KMS-11 (cell line): ENCODE data around the gene SUGCT.
"Not testable (repeated sequence)": the region's sequence is repeated elsewhere in the genome, so short reads cannot be mapped to it uniquely, and the experiment has no call there.

Experiments used
- H2AFZ ChIP-seq: fragments of 200-600 bp; sonication (generic); 2 replicates; pipeline ENCODE4 v1.6.1; 2016; ENCODE audit warnings: antibody characterized with exemption, mixed run types, low read depth
- H3K27ac ChIP-seq: fragments of 200-600 bp; sonication (generic); 2 replicates; pipeline ENCODE4 v1.6.1; 2016; ENCODE audit warnings: mild to moderate bottlenecking, mixed run types
- H3K27me3 ChIP-seq: fragments of 200-600 bp; sonication (generic); 2 replicates; pipeline ENCODE4 v1.6.1; 2017; ENCODE audit warnings: mild to moderate bottlenecking, low read depth, mixed run types, moderate library complexity; ENCODE audit not compliant: insufficient read depth
- H3K36me3 ChIP-seq: fragments of 200-600 bp; sonication (generic); 2 replicates; pipeline ENCODE4 v1.6.1; 2017; ENCODE audit warnings: mild to moderate bottlenecking, mixed run types; ENCODE audit not compliant: insufficient read depth
- H3K4me1 ChIP-seq: fragments of 200-600 bp; sonication (generic); 2 replicates; pipeline ENCODE4 v1.6.1; 2016; ENCODE audit warnings: mild to moderate bottlenecking, low read depth, mixed run types; ENCODE audit not compliant: poor library complexity, severe bottlenecking
- H3K4me2 ChIP-seq: fragments of 200-600 bp; sonication (generic); 2 replicates; pipeline ENCODE4 v1.7.0; 2016; ENCODE audit warnings: mild to moderate bottlenecking, mixed run types
- H3K4me3 ChIP-seq: fragments of 200-600 bp; sonication (generic); IDR thresholded peaks from 2 replicates; pipeline ENCODE4 v1.6.1; 2017; ENCODE audit warnings: low read depth, low read length, mixed read lengths; ENCODE audit not compliant: insufficient read depth
- H3K79me2 ChIP-seq: fragments of 200-600 bp; sonication (generic); 2 replicates; pipeline ENCODE4 v1.6.1; 2016; ENCODE audit warnings: low read depth, mixed run types; ENCODE audit not compliant: insufficient read depth
- H3K9ac ChIP-seq: fragments of 200-600 bp; sonication (generic); 2 replicates; pipeline ENCODE4 v1.6.1; 2016; ENCODE audit warnings: mild to moderate bottlenecking, mixed run types
- H4K20me1 ChIP-seq: fragments of 200-600 bp; sonication (generic); 2 replicates; pipeline ENCODE4 v1.6.1; 2016; ENCODE audit warnings: mild to moderate bottlenecking, mixed run types; ENCODE audit not compliant: insufficient read depth
- CTCF ChIP-seq: fragments of 200-600 bp; sonication (generic); conservative IDR thresholded peaks from 2 replicates; pipeline ENCODE4 v1.6.1; 2017; ENCODE audit warnings: low read depth, mild to moderate bottlenecking, antibody characterized with exemption, low read length, moderate library complexity, mixed read lengths

Gene SUGCT

GRCh38 chr7:40622941-40623501, 488.2 kb downstream of the SUGCT start:
- H3K4me1 ChIP-seq, result no peaks in the 10 kb centered on the region
- H3K9ac ChIP-seq, result no peak overlapping the region
- H2AFZ ChIP-seq, result no peak overlapping the region
- no peak overlapping the region for H3K4me2 ChIP-seq
- no peak for TF ChIP-seq CTCF
- no peak overlapping the region for H3K27ac ChIP-seq
- no peak overlapping the region for H3K4me3 ChIP-seq
- H3K27me3 ChIP-seq, result no peaks in the 10 kb centered on the region
- no peaks in the 10 kb centered on the region for H4K20me1 ChIP-seq
- no peaks in the 10 kb centered on the region for H3K79me2 ChIP-seq
- no peaks in the 10 kb centered on the region for H3K36me3 ChIP-seq

GRCh38 chr7:40623863-40624262, 489.1 kb downstream of the SUGCT start:
- H3K9ac ChIP-seq, result no peak overlapping the region
- H3K79me2 ChIP-seq, result no peaks in the 10 kb centered on the region
- H4K20me1 ChIP-seq, result no peaks in the 10 kb centered on the region
- H3K36me3 ChIP-seq, result no peaks in the 10 kb centered on the region
- H3K4me3 ChIP-seq, result no peak overlapping the region
- H3K4me2 ChIP-seq, result no peak overlapping the region
- H3K4me1 ChIP-seq, result no peaks in the 10 kb centered on the region
- H3K27ac ChIP-seq, result no peak overlapping the region
- no peaks in the 10 kb centered on the region for H3K27me3 ChIP-seq
- H2AFZ ChIP-seq, result no peak overlapping the region
- no peak for TF ChIP-seq CTCF

- not testable (repeated sequence) for H3K27me3 ChIP-seq, H2AFZ ChIP-seq, H3K79me2 ChIP-seq
Measured at GRCh38 chr7:40627361-40627760, 492.6 kb downstream of the SUGCT start.

GRCh38 chr7:40629891-40630290, 495.1 kb downstream of the SUGCT start:
- Histone ChIP-seq H3K4me3 (no peak overlapping the region), H3K27ac (no peak overlapping the region), H3K27me3 (no peaks in the 10 kb centered on the region), H2AFZ (no peak overlapping the region), H3K36me3 (no peaks in the 10 kb centered on the region), H3K9ac (no peak overlapping the region), H3K79me2 (no peaks in the 10 kb centered on the region), H4K20me1 (no peaks in the 10 kb centered on the region), H3K4me1 (no peaks in the 10 kb centered on the region), H3K4me2 (no peak overlapping the region)
- TF ChIP-seq CTCF, result no peak

More at GRCh38 chr7:40627361-40627760, 492.6 kb downstream of the SUGCT start:
- not testable (repeated sequence) for H3K4me2 ChIP-seq, H4K20me1 ChIP-seq, H3K4me1 ChIP-seq, H3K9ac ChIP-seq, H3K36me3 ChIP-seq, H3K4me3 ChIP-seq, H3K27ac ChIP-seq

GRCh38 chr7:40634118-40634517, 499.3 kb downstream of the SUGCT start:
- Histone ChIP-seq H3K36me3 (no peaks in the 10 kb centered on the region), H3K4me1 (no peaks in the 10 kb centered on the region), H3K9ac (no peak overlapping the region), H3K27ac (no peak overlapping the region), H3K4me3 (no peak overlapping the region), H3K4me2 (no peak overlapping the region), H2AFZ (no peak overlapping the region), H4K20me1 (no peaks in the 10 kb centered on the region), H3K79me2 (no peaks in the 10 kb centered on the region), H3K27me3 (no peaks in the 10 kb centered on the region)
- no peak for TF ChIP-seq CTCF
